ENCODE data around the gene MYLK2.
"Not testable (repeated sequence)": the region's sequence is repeated elsewhere in the genome, so short reads cannot be mapped to it uniquely, and the experiment has no call there.

Gene MYLK2

GRCh38 chr20:31819083-31819784 is at the start of gene MYLK2:
TSS of gene MYLK2 (plus strand) at chr20:31819356. CDS start at chr20:31819581, 225 bp downstream.
- DNase-seq (ENCODE audit: low read depth in 2 of 2), result no peak

- no peak for DNase-seq (ENCODE audit: low read depth in 2 of 2)
Measured at GRCh38 chr20:31769681-31770080, 49.5 kb upstream of the MYLK2 start.

- no peak for DNase-seq (ENCODE audit: low read depth in 2 of 2)
Measured at GRCh38 chr20:31770243-31770642, 48.9 kb upstream of the MYLK2 start.

GRCh38 chr20:31774408-31774807 is 44.7 kb upstream of the MYLK2 start:
- no peak for DNase-seq (ENCODE audit: low read depth in 2 of 2)

GRCh38 chr20:31780839-31781238 is 38.3 kb upstream of the MYLK2 start:
- DNase-seq (ENCODE audit: low read depth in 2 of 2), result no peak

GRCh38 chr20:31781945-31782344 is 37.2 kb upstream of the MYLK2 start:
- DNase-seq (ENCODE audit: low read depth in 2 of 2), result no peak

- no peak for DNase-seq (ENCODE audit: low read depth in 2 of 2)
Measured at GRCh38 chr20:31784354-31785044, 34.7 kb upstream of the MYLK2 start.

- DNase-seq (ENCODE audit: low read depth in 2 of 2), result no peak
Measured at GRCh38 chr20:31785089-31785488, 34.1 kb upstream of the MYLK2 start.

GRCh38 chr20:31788578-31788977 is 30.6 kb upstream of the MYLK2 start:
- no peak for DNase-seq (ENCODE audit: low read depth in 2 of 2)

- no peak for DNase-seq (ENCODE audit: low read depth in 2 of 2)
Measured at GRCh38 chr20:31790401-31790800, 28.8 kb upstream of the MYLK2 start.

GRCh38 chr20:31797364-31797763 is 21.8 kb upstream of the MYLK2 start:
- DNase-seq (ENCODE audit: low read depth in 2 of 2), result no peak

- DNase-seq (ENCODE audit: low read depth in 2 of 2), result no peak
Measured at GRCh38 chr20:31801508-31801907, 17.6 kb upstream of the MYLK2 start.

- DNase-seq (ENCODE audit: low read depth in 2 of 2), result no peak
Measured at GRCh38 chr20:31803552-31804291, 15.4 kb upstream of the MYLK2 start.

- no peak for DNase-seq (ENCODE audit: low read depth in 2 of 2)
Measured at GRCh38 chr20:31806564-31807355, 12.4 kb upstream of the MYLK2 start.

GRCh38 chr20:31808481-31808880 is 10.7 kb upstream of the MYLK2 start:
- no peak for DNase-seq (ENCODE audit: low read depth in 2 of 2)

GRCh38 chr20:31809661-31810060 is 9.5 kb upstream of the MYLK2 start:
- DNase-seq (ENCODE audit: low read depth in 2 of 2), result no peak

GRCh38 chr20:31811198-31811597 is 8.0 kb upstream of the MYLK2 start:
- no peak for DNase-seq (ENCODE audit: low read depth in 2 of 2)

- DNase-seq (ENCODE audit: low read depth in 2 of 2), result no peak
Measured at GRCh38 chr20:31811796-31812728, 7.1 kb upstream of the MYLK2 start.

GRCh38 chr20:31813611-31814010 is 5.5 kb upstream of the MYLK2 start:
- no peak for DNase-seq (ENCODE audit: low read depth in 2 of 2)

GRCh38 chr20:31814142-31814541 is 5.0 kb upstream of the MYLK2 start:
- DNase-seq (ENCODE audit: low read depth in 2 of 2), result not testable (repeated sequence)
